Non-pigmented ciliary epithelial cell (primary cell): Measurements from ENCODE around the gene PEAR1.

Source experiments
- DNase-seq: peaks from one replicate; pipeline ENCODE4 v3.0.0-alpha.2; 2010; ENCODE audit warnings: low read depth

PEAR1 gene

GRCh38 chr1:156859523-156860112, 33.9 kb upstream of the PEAR1 start:
- DNase-seq = no peak

- DNase-seq = no peak
Observed at GRCh38 chr1:156860113-156860627, 33.3 kb upstream of the PEAR1 start.

GRCh38 chr1:156860628-156861423, 32.7 kb upstream of the PEAR1 start, which contains the start of gene NTRK1:
Gene NTRK1 (plus strand): TSS chr1:156860865. CDS start chr1:156860935, 70 bp downstream.
- DNase-seq = no peak

GRCh38 chr1:156862584-156862983, 30.9 kb upstream of the PEAR1 start:
- no peak for DNase-seq

GRCh38 chr1:156862997-156863599, 30.4 kb upstream of the PEAR1 start:
- DNase-seq = no peak

- no peak for DNase-seq
Observed at GRCh38 chr1:156863631-156864030, 29.9 kb upstream of the PEAR1 start.

- DNase-seq = no peak
Observed at GRCh38 chr1:156864796-156865195, 28.7 kb upstream of the PEAR1 start.

- no peak for DNase-seq
Observed at GRCh38 chr1:156865258-156865657, 28.3 kb upstream of the PEAR1 start.

- DNase-seq = no peak
Observed at GRCh38 chr1:156865865-156866248, 27.7 kb upstream of the PEAR1 start.

- no peak for DNase-seq
Observed at GRCh38 chr1:156866249-156866909, 27.1 kb upstream of the PEAR1 start.

- DNase-seq = no peak
Observed at GRCh38 chr1:156868341-156868740, 25.2 kb upstream of the PEAR1 start.

- DNase-seq = no peak
Observed at GRCh38 chr1:156869455-156869854, 24.1 kb upstream of the PEAR1 start.

- no peak for DNase-seq
Observed at GRCh38 chr1:156873659-156874058, 19.9 kb upstream of the PEAR1 start.

GRCh38 chr1:156874142-156874541, 19.4 kb upstream of the PEAR1 start:
- no peak for DNase-seq

GRCh38 chr1:156874572-156875340, 18.8 kb upstream of the PEAR1 start:
- no peak for DNase-seq

- DNase-seq = no peak
Observed at GRCh38 chr1:156875341-156875615, 18.2 kb upstream of the PEAR1 start.

GRCh38 chr1:156876281-156876680, 17.2 kb upstream of the PEAR1 start:
- no peak for DNase-seq

GRCh38 chr1:156877433-156878170, 15.9 kb upstream of the PEAR1 start:
- no peak for DNase-seq

- no peak for DNase-seq
Observed at GRCh38 chr1:156879876-156880275, 13.6 kb upstream of the PEAR1 start.

- no peak for DNase-seq
Observed at GRCh38 chr1:156880473-156880872, 13.0 kb upstream of the PEAR1 start.

- no peak for DNase-seq
Observed at GRCh38 chr1:156881101-156881500, 12.4 kb upstream of the PEAR1 start.
